ENCODE results near the gene ZNF618.
"Not testable (repeated sequence)": the region's sequence is repeated elsewhere in the genome, so short reads cannot be mapped to it uniquely, and the experiment has no call there.

The ZNF618 gene

GRCh38 chr9:114027159-114027862, 151.2 kb downstream of the ZNF618 start:
- DNase-seq: no peak

DNA sequence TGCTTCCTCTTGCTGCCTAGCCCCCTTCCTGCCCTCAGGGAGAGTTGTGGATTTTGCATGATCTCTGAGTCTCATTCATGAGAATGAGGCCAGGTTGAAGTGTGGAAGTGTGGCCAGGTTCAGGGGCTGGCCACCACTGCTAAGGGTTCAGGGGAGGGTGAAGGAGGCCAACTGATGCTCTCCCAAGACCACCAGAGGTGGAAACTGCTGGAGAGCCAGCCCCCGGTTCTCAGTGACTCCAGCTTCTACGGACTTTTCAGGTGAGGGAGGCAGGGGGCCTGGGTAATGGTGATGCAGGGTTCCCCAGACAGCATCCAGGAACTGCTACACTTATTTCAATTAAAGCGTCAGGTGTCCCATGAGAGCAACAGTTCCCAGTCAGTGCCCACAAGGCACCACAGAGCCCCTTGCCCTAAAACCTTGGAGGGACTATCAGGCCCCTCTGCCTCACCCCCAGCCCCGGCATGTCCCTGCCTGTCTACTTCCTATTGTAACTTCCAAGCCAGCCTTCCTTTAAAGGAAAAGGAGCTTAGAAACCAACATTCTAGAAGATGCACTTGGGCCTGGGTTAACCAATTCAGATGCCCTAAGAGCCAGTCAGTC, 151.9 kb downstream of the ZNF618 start:
- no peak for DNase-seq

DNA sequence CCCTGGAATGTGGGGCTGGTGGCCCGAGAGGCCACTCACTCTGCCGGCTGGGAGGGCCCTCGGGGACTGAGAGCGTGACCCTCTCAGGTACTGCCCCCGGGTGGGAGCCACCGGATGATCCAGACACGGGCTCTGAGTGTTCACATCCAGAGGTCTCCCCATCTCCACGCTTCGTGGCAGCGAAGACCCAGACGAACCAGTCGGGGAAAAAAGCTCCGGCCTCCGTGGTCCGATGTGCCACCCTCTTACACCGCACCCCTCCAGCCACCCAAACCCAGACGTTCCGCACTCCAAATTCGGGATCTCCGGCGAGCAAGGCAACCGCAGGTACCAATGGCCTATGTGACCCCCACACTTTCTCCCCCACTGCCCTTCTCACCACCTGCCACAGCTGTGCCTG, 152.5 kb downstream of the ZNF618 start:
- no peak for DNase-seq

- no peak for DNase-seq
Measured at GRCh38 chr9:114029311-114030170, 153.4 kb downstream of the ZNF618 start.

- DNase-seq: no peak
Measured at GRCh38 chr9:114030364-114030763, 154.3 kb downstream of the ZNF618 start.

- no peak for DNase-seq
Measured at GRCh38 chr9:114031037-114031630, 155.0 kb downstream of the ZNF618 start.

DNA sequence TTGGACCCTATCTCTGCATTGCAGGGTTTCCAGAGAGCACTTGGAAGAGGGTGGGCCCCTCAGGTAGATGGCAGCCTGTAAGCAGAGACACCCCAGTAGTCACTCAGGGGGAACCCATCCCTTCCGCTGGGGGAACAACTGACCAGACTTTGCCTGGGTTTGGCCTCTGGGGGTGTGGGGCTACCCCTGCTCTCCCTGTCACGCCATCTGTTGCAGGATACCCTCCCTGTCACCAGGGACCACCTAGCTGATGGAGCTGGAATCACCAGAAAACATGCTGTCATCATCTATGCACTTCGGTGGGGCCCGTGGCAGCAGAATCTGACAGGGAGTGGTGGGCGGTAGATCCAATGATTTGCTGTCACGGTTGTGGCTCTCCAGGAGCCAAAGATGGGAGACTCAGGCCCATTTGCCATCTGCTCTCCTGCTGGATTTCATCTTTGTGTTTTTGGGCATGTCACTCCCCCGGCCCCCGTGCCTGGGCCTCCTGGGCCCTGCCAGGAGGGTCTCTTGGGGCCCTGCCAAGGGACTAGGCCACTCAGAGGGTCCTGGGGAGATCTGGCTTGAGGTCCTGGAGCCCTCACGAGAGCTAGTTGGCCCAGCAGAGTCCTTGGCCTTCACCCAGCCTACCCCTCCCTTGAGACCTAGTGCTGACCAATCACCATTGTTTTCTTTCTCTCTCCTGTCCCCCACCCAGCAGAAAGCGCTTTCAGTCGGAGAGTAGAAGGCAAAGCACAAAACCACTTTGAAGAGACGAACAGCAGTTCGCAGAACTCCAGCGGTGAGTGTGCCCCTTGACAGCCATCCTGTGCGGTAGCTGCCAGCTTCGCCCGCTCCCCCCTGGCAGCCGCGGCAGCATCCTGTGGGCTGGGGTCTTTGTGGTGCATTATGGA, 156.1 kb downstream of the ZNF618 start:
- peak; percentile 57 for DNase-seq

- DNase-seq: no peak
Measured at GRCh38 chr9:114033397-114034103, 157.4 kb downstream of the ZNF618 start.

- DNase-seq: no peak
Measured at GRCh38 chr9:114034196-114034595, 158.1 kb downstream of the ZNF618 start.

DNA sequence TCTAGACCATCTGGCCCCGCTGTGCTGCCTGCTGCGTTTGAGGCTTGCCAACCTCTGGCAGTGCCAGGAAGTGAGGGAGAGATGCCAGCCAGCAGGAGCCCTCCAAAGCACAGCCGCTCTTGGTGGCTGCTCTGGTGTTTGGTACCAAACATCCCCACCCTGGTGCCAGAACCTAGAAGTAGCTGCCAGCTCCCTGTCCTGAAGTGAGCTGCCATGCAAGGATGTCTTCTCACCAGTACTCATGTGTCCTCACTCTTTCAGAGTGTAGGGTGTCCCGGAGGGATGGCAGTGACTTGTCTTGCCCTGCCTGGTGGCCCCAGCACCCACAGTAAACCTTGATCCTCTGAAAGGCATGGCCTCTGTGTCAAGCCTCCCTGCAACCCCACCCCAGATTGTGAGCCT, 158.6 kb downstream of the ZNF618 start:
- DNase-seq: no peak

GRCh38 chr9:114035221-114035844, 159.2 kb downstream of the ZNF618 start:
- no peak for DNase-seq

GRCh38 chr9:114035845-114036801, 160.0 kb downstream of the ZNF618 start:
- DNase-seq: no peak

DNA sequence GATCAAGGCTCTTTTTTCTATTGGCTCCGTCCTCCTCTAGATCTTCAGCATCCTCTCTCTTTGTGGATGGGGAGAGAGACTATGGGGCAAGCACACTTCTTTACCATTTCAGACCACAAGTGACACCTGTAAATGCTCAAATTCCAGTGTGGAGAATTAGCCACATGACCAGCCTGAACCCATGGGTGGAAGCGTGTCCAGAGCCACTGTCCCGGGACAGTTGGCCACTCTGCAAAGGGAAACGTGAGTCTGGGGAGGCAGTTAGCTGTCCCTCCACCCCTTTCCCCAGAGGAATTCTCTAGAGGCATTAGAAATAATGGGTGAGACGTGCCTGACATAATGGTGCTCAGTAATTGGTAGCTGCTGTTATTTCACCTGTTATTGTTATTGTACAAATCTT, 161.1 kb downstream of the ZNF618 start:
- no peak for DNase-seq

- DNase-seq: peak; percentile 51
Measured at GRCh38 chr9:114037961-114038723, 162.0 kb downstream of the ZNF618 start.

DNA sequence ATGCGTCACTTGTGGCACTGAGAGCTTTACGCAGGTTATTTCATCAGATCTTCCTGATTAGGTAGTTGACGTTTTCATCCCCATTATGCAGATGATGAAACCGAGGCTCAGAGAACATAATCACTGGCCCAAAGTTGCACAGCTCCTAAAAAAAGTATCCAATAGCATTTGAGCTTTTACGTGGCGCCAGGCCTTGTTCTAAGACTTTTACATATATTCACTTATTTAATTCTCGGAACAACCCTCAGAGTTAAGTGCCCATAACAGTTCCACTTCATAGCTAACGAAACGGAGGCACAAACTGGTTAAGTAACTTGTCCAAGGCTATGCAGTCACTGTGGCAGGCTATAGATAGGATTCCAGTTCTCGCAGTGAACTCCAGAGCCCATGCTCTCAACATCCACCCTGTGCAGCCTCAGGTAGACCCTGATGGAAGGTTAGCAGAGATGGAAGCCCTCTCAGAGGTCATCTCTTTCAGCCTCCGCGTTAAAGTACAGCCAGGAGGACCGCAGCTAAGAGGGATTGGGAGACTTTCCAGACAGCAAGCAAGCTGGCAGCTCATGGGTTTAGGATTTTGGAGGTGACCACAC, 162.7 kb downstream of the ZNF618 start:
- no peak for DNase-seq

DNA sequence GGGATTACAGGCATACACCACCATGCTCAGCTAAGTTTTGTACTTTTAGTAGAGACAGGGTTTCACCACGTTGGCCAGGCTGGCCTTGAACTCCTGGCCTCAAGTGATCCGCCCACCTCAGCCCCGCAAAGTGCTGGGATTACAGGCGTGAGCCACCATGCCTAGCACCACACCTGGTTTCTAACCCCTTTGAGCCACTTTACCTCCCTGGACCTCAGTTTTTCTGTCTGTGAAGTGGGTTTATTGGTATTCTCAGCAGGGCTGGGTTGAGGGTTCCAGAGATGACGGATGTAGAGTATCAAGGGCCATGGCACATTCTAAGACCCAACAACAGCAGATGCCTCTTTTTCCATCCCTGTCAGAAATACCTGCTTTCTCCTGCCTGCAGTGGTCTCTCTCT, 163.4 kb downstream of the ZNF618 start:
- DNase-seq: no peak

- DNase-seq: not testable (repeated sequence)
Measured at GRCh38 chr9:114043660-114044059, 167.6 kb downstream of the ZNF618 start.

GRCh38 chr9:114046237-114046755, 170.2 kb downstream of the ZNF618 start:
- DNase-seq: no peak

DNA sequence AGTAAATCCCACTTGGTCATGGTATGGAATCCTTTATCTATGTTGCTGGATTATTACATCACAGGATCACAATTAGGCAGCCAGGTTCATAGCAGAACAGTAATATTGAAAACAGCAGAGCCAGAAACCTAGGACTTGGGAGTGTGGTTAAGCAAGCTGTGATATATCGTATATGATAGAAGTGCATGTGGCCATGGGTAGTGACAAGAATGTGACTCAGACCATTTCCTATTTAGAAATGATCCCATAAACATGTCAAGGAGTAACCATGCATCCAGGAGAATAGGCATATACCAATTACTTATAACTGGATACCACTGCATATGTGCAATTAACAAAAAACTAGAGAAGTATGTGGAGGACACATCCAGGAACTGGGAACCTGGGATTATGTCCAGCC, 170.8 kb downstream of the ZNF618 start:
- no peak for DNase-seq
